Fibroblast of skin of left quadriceps (primary cell): Measurements from ENCODE around the gene TMPRSS4.
"Not testable (repeated sequence)": the region's sequence is repeated elsewhere in the genome, so short reads cannot be mapped to it uniquely, and the experiment has no call there.

Experiments used
- DNase-seq, 2 experiments: peaks; one replicate each; pipeline ENCODE4 v3.0.0-alpha.2; 2013; ENCODE audit warnings: low read depth in 2 of 2

The TMPRSS4 gene

DNA sequence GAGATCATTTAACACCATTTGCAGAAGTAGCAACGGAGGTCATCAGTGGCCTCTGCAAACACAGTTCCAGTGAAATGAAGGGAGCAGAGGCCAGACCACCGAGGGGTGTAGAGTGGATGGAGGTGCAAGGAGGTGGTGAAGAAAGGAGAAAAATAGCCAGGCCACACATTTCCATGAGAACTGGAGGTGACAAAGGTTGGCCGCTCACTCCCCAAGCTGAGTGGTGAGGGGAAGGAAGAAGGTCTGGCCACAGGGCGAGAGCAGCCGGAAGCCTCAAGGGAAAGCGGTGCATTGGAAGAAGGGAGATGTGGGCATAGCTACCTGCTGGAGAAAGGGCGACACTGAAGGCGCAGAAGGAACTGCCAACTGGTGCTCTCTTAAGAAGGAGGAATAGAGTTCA, 20.1 kb upstream of the TMPRSS4 start:
- no peak for DNase-seq

DNA sequence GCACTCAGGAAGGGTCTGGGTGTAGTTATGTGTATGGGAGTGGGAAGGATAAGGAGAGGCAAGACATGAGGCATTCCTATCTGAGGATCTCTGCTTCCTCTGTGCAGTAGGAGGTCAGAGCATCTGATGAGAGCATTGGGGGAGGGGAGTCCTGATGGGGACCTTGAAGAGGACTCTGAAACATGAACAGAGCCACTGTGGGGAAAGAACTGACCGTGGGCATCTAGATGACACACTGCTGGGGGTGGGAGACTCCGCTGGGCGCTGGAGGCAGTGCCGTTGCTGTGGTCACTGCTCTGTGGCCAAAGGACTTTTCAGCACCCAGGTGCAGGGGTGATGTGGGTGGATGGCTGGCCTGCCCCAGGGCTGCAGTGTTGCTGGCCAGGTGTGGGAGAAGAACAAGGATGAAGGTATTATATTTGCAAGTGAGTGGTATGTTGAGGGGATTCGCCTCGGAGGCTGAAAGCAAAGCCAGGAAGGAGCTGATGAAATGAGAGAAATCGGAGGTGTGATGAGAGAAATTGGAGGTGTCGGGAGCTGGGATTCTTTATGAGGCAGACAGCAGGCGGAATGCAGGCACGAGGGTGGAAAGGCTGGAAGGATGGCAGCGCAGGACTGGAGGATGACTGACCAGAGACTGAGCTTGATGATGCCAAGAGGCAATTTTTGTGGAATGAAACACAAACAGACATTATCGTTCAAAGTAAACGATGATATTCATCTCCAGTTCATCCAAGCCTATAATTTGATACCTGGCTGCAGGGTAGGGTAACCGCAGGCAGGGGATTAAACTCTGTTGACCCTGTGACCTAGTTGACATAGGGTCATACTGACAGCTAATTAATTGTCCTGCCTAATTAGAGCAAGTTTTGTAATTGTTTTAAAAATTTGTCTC, 19.4 kb upstream of the TMPRSS4 start:
- no peak for DNase-seq

DNA sequence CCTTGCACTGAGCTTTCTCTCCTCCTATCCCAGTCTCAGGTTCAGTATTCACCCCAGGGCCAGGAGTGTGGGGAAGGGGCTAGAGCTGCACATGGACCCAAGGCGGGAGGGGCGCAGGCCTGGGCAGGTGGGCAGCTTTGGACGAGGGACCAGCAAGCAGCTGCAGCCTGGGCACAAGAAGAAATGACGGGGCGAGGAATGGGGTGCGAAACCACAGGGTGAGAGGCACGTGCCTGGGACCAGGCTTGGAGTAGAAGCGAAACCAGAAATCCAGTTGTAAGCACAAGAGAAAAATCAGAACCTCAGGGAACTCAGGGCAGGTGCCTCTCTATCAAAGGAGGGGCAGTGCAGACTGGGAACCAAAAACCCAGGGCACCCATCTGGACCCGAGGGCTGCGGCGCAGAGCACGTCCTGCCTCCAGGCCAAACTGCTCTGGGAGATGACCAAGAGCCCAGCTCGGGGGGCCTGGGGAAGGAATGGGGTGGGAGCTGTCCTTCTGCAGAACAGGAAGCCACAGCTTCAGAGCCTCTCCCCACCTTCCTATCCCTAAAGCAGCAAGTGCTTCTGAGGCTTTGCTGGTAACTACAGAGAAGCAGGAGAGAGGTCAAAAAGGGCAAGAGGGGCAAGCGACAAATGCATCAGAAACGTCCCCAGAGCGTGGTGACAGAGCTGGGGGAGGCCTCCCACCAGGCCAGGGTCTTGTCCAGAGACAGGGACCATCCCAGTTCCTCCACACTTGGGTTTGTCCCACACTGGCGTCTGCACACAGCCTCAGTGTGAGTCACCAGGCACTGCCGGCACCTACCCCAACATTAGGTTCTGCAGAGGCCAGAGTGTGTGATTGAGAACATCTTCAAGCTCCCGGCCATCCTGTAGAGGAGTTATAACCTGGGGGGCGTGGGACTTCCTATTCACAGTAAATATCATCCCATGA, 18.3 kb upstream of the TMPRSS4 start:
- no peak for DNase-seq

DNA sequence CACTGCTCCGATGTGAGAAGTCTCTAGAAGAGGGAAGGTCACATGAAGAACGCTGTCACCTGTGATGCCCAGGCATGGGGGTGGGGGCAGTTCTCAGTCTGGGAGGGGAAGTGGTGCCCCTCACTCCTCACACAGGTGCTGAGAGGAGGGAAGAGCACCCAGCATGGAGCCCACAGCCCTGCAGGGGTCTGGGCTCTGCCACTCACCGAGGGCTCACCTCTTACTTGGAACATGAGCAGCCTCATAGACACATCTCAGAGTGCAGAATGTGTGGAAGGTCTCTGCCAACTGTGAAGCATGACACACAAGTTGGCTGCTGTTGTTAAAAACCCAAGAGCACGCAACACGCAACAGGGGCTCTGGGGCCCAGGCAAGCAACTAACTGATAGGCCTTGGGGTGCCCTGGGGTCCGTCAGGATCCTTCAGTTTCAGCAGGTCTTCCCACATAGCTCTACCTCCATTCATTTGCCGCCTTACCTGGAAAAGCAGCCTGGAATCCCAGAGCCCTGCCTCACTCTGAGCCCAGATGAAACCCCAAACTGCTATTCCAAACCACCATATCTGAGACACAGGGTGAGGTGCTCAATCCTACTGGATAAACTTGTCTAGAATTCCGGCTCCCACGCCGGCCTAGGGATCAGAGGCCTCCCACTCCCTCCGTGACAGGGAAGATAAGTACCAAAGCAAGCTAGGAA, 17.5 kb upstream of the TMPRSS4 start:
- DNase-seq, result no peak

GRCh38 chr11:118060081-118060661, 16.7 kb upstream of the TMPRSS4 start:
- no peak for DNase-seq

- DNase-seq, result no peak
Measured at GRCh38 chr11:118060869-118061268, 16.0 kb upstream of the TMPRSS4 start.

GRCh38 chr11:118061586-118062125, 15.2 kb upstream of the TMPRSS4 start:
- no peak for DNase-seq

GRCh38 chr11:118062181-118062580, 14.7 kb upstream of the TMPRSS4 start:
- DNase-seq, result not testable (repeated sequence)

DNA sequence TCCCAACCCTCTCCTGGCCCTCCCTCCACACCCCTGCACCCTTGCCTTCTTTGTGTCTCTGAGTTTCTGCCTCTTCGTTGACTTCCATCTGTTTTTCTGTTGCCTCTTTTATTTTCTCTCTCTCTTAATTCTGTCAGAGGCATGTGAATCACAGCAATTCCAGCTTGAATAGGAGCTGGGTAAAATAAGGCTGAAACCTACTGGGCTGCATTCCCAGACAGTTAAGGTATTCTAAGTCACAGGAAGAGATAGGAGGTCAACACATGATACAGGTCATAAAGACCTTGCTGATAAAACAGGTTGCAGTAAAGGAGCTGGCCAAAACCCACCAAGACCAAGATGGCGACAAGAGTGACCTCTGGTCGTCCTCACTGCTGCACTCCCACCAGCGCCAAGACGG, 14.2 kb upstream of the TMPRSS4 start:
- DNase-seq, result not testable (repeated sequence)

- no peak for DNase-seq
Measured at GRCh38 chr11:118064956-118065355, 11.9 kb upstream of the TMPRSS4 start.

- DNase-seq, result no peak
Measured at GRCh38 chr11:118065384-118065783, 11.5 kb upstream of the TMPRSS4 start.

GRCh38 chr11:118067006-118067405, 9.9 kb upstream of the TMPRSS4 start:
- no peak for DNase-seq

DNA sequence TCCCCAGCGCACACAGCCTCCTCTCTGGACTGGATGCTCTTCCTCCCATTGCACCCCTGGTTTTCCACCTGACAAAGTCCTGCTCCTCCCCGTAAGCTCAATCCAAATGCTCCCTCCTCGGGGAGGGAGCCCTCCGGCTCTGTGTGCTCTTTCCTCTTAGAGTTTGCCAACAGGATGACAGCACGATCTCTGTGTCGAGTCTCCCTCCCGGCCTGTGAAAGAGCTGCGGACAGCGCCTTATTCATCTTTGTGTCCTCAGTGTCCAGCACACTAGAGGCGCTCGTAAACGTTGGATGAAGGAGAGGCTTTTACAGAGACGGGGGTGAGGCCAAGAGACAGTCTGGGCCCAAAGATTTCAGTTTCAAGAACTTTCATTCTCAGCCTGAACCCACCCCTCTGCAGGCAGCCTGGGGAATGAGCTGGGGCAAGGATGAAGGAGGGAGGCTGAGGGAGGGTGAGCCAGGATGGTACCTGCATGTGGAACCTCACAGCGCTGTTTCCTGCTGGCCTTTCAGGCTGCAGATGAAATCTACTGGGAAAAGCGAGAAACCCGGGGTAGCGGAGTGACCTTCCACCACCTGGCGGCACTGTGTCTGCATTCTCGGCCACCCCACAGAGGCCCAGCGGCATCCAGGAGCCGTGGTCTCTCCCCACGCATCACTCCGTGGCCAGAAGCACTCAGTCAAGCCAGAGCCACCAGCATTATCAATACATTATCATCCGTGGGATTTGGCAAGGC, 8.5 kb upstream of the TMPRSS4 start:
- DNase-seq, result no peak

DNA sequence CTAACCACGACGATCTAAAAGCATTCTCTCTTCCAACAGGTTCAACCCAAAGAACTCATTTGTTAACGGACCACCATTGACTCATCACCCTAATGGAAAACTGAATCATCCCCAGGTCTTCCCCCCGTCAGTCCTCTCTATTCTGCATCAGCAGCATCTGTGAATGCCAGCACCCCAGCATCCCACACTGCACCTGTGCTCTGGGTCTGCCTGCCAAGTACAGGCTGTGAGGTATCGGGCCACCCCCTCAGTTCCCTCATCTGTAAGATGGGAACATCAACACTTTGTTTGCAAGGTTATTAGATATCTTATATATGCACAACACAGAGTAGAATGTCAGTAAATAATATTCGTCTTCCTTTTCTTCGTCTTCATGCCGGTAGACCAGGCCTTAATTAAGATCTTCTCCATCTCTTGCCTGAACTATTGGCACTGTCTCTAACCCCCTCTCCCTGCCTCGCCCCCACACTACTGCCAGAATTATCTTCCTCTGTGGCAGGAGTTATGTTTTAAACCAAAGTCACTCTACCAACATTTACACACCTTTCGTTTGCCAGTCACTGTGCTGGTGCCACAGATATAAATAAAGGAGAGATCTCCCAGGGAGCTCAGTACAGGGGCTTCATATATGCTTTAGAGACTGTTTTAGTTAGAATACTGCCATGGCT, 7.8 kb upstream of the TMPRSS4 start:
- DNase-seq, result no peak

DNA sequence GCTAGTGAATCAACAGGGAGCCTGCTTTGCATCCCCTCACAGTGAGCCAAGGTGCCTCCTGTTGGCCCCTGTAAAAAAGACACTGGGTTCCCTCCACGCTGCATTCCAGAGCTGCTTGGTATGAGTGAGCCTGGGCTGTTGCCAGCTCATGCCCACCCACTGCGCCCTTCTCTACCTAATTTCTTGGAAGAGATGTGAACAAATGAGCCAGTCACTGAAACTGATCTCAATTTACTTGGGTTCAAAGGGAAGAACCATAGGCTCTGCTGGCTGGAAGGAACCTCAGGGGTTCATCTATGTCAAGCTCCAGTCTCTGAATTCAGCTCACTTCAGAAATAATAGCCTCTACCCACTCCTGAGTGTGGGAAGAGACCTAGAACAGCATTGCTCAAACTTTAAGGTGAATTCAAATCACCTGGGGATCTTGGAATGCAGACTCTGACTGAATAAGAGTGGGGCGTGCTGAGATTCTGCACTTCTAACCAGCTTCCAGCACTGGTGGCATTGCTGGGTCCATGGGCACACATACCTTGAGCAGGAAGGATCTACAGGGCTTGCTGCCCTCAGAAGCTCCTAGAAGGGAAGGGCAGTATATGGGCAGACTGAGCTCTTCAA, 5.4 kb upstream of the TMPRSS4 start:
- no peak for DNase-seq

DNA sequence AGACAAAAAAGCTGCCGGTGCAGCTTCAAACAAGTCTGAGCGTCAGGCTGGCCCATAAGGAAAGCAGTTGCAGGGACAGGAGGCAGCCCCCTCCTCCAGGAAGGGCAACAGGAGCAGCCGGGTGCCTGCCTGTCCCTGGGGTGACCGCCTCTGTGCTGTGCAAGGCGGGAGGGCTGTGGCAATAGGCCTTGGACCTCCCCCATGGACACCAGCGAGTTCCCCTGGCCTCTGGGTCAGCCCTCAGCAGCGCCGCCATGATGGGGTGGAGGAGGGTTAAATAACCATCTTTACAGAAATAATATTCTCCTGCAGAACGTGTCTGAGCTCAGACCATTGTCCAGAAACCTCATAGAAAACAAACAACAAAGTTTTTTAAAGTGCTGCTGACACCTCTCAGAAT, 3.3 kb upstream of the TMPRSS4 start:
- DNase-seq, result no peak

DNA sequence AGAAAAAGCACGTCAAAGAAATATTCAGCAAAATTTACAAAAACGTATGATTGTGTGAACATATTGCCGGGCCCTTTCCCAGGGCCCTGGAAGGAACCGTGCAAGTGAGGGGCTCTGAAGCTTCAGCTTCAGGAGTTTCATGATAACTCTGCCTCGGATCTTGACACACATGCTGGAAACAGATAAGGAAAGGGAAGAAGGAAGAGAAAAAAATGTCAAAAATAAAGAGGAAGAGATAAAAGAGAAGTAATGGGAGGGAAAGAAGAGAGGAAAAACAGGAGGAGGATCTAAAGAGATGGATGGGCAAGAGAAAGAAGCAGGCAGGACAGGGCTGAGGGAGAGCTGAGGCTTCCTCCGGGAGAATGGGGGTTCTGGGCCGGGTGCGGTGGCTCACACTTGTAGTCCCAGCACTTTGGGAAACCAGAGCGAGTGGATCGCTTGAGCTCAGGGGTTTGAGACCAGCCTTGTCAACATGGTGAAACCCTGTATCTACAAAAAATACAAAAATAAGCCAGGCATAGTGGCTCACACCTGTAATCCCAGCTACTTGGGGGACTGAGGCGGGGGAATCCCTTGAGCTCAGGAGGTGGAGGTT, 2.7 kb upstream of the TMPRSS4 start:
- no peak for DNase-seq

- no peak for DNase-seq
Measured at GRCh38 chr11:118074785-118075184, 2.1 kb upstream of the TMPRSS4 start.

GRCh38 chr11:118078911-118079411, 2.1 kb downstream of the TMPRSS4 start:
- DNase-seq, result no peak
